ENCODE results near the gene REXO1. TPM values are rescaled to one million over a fixed set of nuclear protein-coding genes. Genes with fewer than 3 reads are reported as not detected.
"Not testable (repeated sequence)": the region's sequence is repeated elsewhere in the genome, so short reads cannot be mapped to it uniquely, and the experiment has no call there.

The REXO1 gene
- total RNA-seq, 2 donors from 2014 or later: 42.0 to 51.7 TPM

DNA sequence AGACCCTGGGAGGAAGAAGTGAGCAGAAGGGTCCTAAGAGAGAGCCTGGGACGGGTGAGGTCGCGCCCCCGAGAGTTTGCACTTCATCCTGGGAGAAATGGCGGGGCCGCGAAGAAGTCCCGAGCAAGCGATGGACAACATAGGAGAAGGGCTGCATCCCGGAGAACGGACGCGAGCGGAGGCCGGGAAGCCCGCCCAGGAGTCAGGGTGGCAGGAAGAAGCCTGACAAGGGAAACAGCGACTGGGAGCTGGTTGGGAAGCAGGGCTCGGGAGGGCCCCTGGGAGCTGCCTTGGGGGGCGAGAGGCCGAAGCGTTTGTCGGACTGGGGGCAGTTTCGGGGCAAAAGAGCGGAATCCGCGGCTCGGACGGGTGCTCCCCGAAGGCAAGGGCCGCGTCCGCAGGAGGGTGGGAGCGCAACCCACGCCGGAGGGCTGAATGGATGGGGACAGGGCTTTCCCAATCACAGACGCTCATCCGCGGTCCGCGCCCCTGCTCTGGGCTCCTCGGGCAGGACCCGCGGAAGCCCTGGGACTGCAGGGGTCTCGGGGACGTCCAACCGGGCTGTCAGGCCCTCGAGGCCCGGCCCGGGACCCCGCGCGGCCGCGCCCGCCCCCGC is 36.5 kb upstream of the REXO1 start:
- no peaks in the 10 kb centered on the region for H3K27me3 ChIP-seq
- H3K9ac ChIP-seq (ENCODE audit: low read depth in 2 of 2, low read length in 2 of 2): peak overlapping the region; percentile 94 to 95
- H3K36me3 ChIP-seq: no peaks in the 10 kb centered on the region
- TF ChIP-seq, protein P1, sequence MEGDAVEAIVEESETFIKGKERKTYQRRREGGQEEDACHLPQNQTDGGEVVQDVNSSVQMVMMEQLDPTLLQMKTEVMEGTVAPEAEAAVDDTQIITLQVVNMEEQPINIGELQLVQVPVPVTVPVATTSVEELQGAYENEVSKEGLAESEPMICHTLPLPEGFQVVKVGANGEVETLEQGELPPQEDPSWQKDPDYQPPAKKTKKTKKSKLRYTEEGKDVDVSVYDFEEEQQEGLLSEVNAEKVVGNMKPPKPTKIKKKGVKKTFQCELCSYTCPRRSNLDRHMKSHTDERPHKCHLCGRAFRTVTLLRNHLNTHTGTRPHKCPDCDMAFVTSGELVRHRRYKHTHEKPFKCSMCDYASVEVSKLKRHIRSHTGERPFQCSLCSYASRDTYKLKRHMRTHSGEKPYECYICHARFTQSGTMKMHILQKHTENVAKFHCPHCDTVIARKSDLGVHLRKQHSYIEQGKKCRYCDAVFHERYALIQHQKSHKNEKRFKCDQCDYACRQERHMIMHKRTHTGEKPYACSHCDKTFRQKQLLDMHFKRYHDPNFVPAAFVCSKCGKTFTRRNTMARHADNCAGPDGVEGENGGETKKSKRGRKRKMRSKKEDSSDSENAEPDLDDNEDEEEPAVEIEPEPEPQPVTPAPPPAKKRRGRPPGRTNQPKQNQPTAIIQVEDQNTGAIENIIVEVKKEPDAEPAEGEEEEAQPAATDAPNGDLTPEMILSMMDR (IDR thresholded peaks at IDR 0.05): no peak
- H3K9me3 ChIP-seq: no peaks in the 10 kb centered on the region
- no peak for DNase-seq
- H3K27ac ChIP-seq: peak overlapping the region; percentile 82
- H3K4me3 ChIP-seq: peak overlapping the region; percentile 95
- peaks cover 10% of the 10 kb centered on the region for H3K4me1 ChIP-seq
- intact Hi-C loops (cut with DNase I): no loop called here

DNA sequence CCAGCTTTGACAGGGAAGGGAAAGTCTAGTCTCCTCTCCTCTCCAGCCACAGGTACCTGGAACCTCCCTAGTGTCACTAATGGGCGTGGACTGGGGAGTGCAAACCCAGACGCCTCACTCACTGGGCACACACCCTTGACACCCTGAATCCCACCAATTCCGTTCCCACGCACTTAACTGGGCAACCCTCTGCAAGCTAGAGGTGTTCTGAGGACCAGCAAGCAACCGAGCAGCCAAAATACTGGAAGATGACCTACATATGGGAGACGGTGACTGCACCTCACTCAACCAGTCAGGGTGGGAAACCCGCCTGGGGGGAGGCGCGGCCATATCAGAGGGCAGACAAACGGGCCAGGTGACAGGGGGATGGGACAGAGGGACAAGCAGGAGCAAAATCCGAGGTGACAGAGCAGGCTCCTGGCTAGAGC is 36.0 kb upstream of the REXO1 start:
- Histone ChIP-seq H3K4me1 (peaks cover 10% of the 10 kb centered on the region), H3K9me3 (no peaks in the 10 kb centered on the region)

DNA sequence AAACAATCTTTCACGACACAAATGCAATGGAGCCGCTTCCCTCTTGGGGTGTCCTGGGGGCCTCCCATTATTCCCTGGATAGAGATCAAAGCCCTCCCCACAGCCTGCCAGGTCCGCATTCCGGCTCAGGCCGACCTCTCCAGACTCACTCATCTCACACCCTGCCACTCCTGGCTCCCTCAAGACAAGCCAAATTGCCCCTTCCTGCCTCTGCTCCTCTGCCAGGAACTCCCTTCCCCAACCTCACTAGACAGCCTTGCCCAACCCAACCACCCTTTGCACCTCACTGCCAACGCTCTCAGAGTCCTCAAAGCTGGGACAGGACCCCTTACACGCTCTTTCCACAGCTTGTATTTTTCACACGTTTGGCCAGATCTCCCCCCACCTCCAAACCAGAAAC is 35.5 kb upstream of the REXO1 start:
- peak overlapping the region; percentile 82 for H3K27ac ChIP-seq
- H3K27me3 ChIP-seq: no peaks in the 10 kb centered on the region
- H3K4me1 ChIP-seq: peaks cover 10% of the 10 kb centered on the region
- H3K9ac ChIP-seq (ENCODE audit: low read depth in 2 of 2, low read length in 2 of 2): peak overlapping the region; percentile 94 to 95
- intact Hi-C loops (cut with DNase I): no loop called here
- TF ChIP-seq, protein P1 (IDR thresholded peaks at IDR 0.05): no peak
- no peaks in the 10 kb centered on the region for H3K9me3 ChIP-seq
- peak overlapping the region; percentile 95 for H3K4me3 ChIP-seq
- no peak for DNase-seq
- H3K36me3 ChIP-seq: no peaks in the 10 kb centered on the region

More for the DNA sequence above, 36.0 kb upstream of the REXO1 start:
- Histone ChIP-seq H3K27me3 (no peaks in the 10 kb centered on the region), H3K9ac (ENCODE audit: low read depth in 2 of 2, low read length in 2 of 2) (peak overlapping the region; percentile 94 to 95), H3K36me3 (no peaks in the 10 kb centered on the region), H3K27ac (peak overlapping the region; percentile 82), H3K4me3 (peak overlapping the region; percentile 95)
- intact Hi-C loops (cut with DNase I): no loop called here
- TF ChIP-seq, protein P1 (IDR thresholded peaks at IDR 0.05): no peak
- peak; percentile 57 for DNase-seq

DNA sequence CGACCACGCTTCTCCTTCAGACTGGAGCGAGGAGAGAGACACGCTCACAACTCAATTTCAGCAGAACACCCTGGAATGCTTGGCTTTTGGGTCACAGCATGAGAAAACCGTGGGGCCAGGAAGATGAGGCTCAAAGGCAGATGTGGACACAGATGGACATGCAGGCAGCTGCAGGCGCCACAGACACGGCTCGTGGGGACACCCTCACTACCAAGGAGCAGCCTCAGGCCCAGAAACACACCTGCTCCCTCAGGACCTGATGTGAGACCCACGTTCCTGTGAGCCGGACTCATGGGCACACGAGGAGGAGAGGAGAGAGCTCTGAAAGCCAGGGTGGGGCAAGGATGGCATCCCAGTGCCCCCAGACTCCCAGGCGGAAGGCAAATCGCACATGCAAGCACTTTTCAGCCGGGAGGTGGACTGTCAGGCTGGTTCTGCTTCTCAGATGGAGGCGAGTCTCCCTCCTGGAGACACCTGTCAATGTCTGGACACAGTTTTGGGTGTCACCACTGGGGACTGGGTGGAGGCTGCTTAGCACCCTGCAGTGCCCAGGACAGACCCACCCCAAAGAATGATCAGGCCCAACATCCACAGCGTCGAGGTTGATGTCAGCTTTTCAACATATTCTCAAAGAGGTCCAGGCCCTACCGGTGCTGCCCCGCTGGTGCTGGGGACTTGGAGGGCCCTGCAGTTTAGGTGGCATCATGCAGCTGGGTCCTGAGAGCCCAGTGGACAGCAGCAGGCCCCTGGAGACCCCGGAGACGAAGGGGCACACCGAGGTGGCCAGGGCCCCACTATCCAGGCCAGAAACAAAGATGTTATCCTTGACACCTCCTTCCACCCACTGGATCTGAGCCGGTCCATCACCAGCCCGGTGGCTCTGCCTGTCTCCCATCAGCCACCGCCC is 34.8 kb upstream of the REXO1 start:
- Histone ChIP-seq H3K27ac (peak overlapping the region; percentile 82), H3K9me3 (no peaks in the 10 kb centered on the region), H3K4me1 (peaks cover 10% of the 10 kb centered on the region), H3K9ac (ENCODE audit: low read depth in 2 of 2, low read length in 2 of 2) (peak overlapping the region; percentile 94 to 95), H3K27me3 (no peaks in the 10 kb centered on the region), H3K4me3 (peak overlapping the region; percentile 95), H3K36me3 (no peaks in the 10 kb centered on the region)
- intact Hi-C loops (cut with DNase I): no loop called here
- TF ChIP-seq, protein P1 (IDR thresholded peaks at IDR 0.05): no peak
- DNase-seq: no peak

DNA sequence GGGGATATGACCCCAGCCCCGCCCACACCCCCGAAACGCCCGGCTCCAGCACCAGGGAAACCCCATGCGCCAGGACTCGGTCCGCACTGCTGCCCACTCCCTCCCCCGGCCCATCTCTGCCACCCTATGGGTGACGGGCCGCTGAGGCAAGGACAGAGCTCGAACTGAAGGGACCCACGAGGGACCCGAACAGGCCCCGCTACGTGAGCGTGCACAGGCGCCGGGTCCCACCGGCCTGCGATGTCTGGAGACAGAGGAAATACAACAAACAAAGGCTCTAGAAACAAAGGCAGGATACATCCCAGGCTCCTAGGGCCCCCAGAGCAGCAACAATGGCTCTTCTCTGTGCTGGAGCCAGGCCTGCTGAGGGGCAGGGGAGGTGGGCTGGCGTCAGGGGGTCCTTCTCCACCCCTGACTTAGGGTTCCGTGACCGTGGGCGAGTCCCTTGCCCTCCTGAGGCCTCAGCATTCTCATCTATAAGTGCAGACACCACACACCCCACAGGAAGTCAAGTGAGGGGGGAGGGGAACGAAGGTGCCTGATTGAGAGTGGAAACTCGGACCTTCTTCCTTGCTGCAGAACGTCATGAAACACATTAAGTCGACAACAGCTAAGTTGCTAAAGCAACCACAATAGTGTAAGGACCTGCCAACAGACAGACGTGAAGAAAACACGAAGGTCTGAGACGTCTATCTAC is 34.0 kb upstream of the REXO1 start:
- Histone ChIP-seq H3K9ac (ENCODE audit: low read depth in 2 of 2, low read length in 2 of 2) (peak overlapping the region in 1 of 2 donors; percentile 95), H3K4me3 (no peak overlapping the region), H3K9me3 (no peaks in the 10 kb centered on the region), H3K27me3 (no peaks in the 10 kb centered on the region), H3K4me1 (peaks cover 10% of the 10 kb centered on the region), H3K27ac (peak overlapping the region; percentile 15), H3K36me3 (no peaks in the 10 kb centered on the region)
- DNase-seq: no peak
- intact Hi-C loops (cut with DNase I): no loop called here
- TF ChIP-seq, protein P1 (IDR thresholded peaks at IDR 0.05): no peak

DNA sequence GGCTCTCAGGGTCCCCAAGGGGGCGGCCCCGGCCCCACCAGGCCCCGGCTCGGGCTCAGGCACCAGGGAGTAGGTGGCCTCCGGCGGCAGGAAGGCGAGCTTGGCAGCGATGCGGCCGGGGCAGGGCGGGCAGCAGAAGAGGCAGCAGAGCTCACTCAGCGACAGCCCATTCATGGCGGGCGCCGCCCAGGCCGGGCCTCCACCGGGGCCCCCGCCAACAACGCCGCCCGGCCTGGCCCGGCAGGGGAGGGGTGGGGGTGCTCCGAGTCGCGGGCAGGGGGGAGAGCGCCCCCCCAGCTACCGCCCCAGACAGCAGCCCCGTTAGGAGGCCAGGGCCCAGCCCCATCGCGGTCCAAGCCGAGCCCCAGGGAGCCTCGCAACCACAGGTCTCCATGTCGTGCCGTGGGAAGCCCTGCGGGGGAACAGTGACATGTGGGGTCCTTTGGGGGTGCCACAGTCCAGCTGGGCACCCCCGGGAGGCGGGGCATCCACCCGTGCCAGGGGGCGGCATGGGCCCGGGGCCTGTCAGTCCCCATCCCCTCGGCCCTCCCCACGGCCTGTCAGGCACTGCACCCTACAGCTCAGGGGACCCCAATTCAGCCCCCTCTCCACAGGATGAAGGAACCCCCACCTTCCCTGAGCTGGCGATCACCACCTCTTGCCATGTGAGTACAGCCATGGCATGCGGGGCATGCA is 33.3 kb upstream of the REXO1 start:
- DNase-seq; intact Hi-C loops (cut with DNase I); H3K9me3 ChIP-seq; H3K9ac ChIP-seq (ENCODE audit: low read depth in 2 of 2, low read length in 2 of 2); H3K4me3 ChIP-seq; H3K27me3 ChIP-seq; H3K36me3 ChIP-seq: not testable (repeated sequence)
- peak overlapping the region; percentile 15 for H3K27ac ChIP-seq
- H3K4me1 ChIP-seq: peaks cover 10% of the 10 kb centered on the region
